HepG2 (cell line): Measurements from ENCODE around the gene DDHD1. TPM values are rescaled to one million over a fixed set of nuclear protein-coding genes. Genes with fewer than 3 reads are reported as not detected.

ENCODE experiments used
- BATF2 ChIP-seq: sonication (generic); formaldehyde crosslinking; IDR thresholded peaks from 2 replicates; pipeline ENCODE4 v1.8.0; 2022; ENCODE audit warnings: mild to moderate bottlenecking, missing genetic modification reagents, moderate library complexity
- FOXK2 ChIP-seq: fragments of 450-650 bp; IDR thresholded peaks from 2 replicates; pipeline ENCODE4 v1.6.1; 2016
- HCFC1 ChIP-seq: fragments of 150-350 bp; IDR thresholded peaks from 2 replicates; pipeline ENCODE4 v1.6.1; 2014; ENCODE audit warnings: low read depth, low read length
- KLF6 ChIP-seq: IDR thresholded peaks from 2 replicates; pipeline ENCODE4 v1.8.0; 2016; ENCODE audit warnings: missing biosample characterization, missing genetic modification reagents
- LRRFIP1 ChIP-seq: sonication (generic); formaldehyde crosslinking; conservative IDR thresholded peaks from 2 replicates; pipeline ENCODE4 v1.4.0; 2020; ENCODE audit warnings: missing genetic modification reagents
- NCOA2 ChIP-seq: sonication (generic); formaldehyde crosslinking; IDR thresholded peaks from 2 replicates; pipeline ENCODE4 v1.8.0; 2022; ENCODE audit warnings: inconsistent platforms
- PCBP1 ChIP-seq: fragments of 200-400 bp; formaldehyde crosslinking; IDR thresholded peaks from 2 replicates; pipeline ENCODE4 v1.6.1; 2017; ENCODE audit warnings: mild to moderate bottlenecking, low read depth, low read length, borderline replicate concordance
- PCBP2 ChIP-seq: fragments of 200-400 bp; formaldehyde crosslinking; optimal IDR thresholded peaks from 2 replicates; pipeline ENCODE3; 2018; ENCODE audit warnings: low read length, low read depth; ENCODE audit not compliant: poor library complexity, severe bottlenecking
- REL ChIP-seq: sonication (generic); formaldehyde crosslinking; conservative IDR thresholded peaks from 2 replicates; pipeline ENCODE4 v1.8.0; 2022; ENCODE audit warnings: mild to moderate bottlenecking, missing genetic modification reagents, moderate library complexity
- SMARCC2 ChIP-seq: fragments of 450-650 bp; IDR thresholded peaks from 2 replicates; pipeline ENCODE4 v1.6.1; 2017; ENCODE audit warnings: antibody characterized with exemption, mild to moderate bottlenecking
- SRSF9 ChIP-seq: fragments of 200-400 bp; formaldehyde crosslinking; IDR thresholded peaks from 2 replicates; pipeline ENCODE4 v1.6.1; 2018; ENCODE audit warnings: borderline replicate concordance, mild to moderate bottlenecking, low read depth, low read length; ENCODE audit not compliant: insufficient read depth, poor library complexity, severe bottlenecking
- TRAFD1 ChIP-seq: sonication (generic); formaldehyde crosslinking; IDR thresholded peaks from 2 replicates; pipeline ENCODE4 v1.5.1; 2020; ENCODE audit warnings: missing genetic modification reagents, mild to moderate bottlenecking, borderline replicate concordance
- ZNF382 ChIP-seq: sonication (generic); formaldehyde crosslinking; IDR thresholded peaks from 2 replicates; pipeline ENCODE4 v1.5.0; 2020; ENCODE audit warnings: missing genetic modification reagents, mild to moderate bottlenecking, borderline replicate concordance
- ZNF646 ChIP-seq: sonication (generic); formaldehyde crosslinking; IDR thresholded peaks from 2 replicates; pipeline ENCODE4 v1.9.0; 2021; ENCODE audit warnings: mild to moderate bottlenecking, missing genetic modification reagents
- ZNF780A ChIP-seq: sonication (generic); formaldehyde crosslinking; IDR thresholded peaks from 2 replicates; pipeline ENCODE4 v1.8.0; 2022; ENCODE audit warnings: mild to moderate bottlenecking, missing genetic modification reagents, moderate library complexity
- ZNF839 ChIP-seq: sonication (generic); formaldehyde crosslinking; IDR thresholded peaks from 2 replicates; pipeline ENCODE4 v1.4.0; 2020; ENCODE audit warnings: missing genetic modification reagents, mild to moderate bottlenecking, borderline replicate concordance
- ZSCAN30 ChIP-seq: sonication (generic); formaldehyde crosslinking; IDR thresholded peaks from 2 replicates; pipeline ENCODE4 v1.5.0; 2020; ENCODE audit warnings: mild to moderate bottlenecking, missing genetic modification reagents
- polyA plus RNA-seq, 8 experiments: library from polyadenylated mRNA; depleted of rRNA in 3 of 8; stranded (reverse) in 7 of 8; unstranded in 1 of 8; fragments of >200 nt; fragmentation: Illumina TruSeq in 4 of 8; extraction: Trizol in 4 of 8; gene quantifications; 2 replicates each; pipeline versions ENCODE4 v1.2.1 to v1.2.3, GENCODE V29; 2011 to 2016; ENCODE audit warnings: low read depth in 4 of 8, missing spikeins in 1 of 8, mixed read lengths in 1 of 8; ENCODE audit not compliant: insufficient read depth in 1 of 8
- total RNA-seq, 5 experiments: library from RNA; depleted of rRNA; stranded (reverse); fragments of >200 nt; fragmentation: Illumina TruSeq; extraction: Trizol; gene quantifications; 2 replicates each; pipeline ENCODE4 v1.2.3, GENCODE V29; 2016; ENCODE audit warnings: low read depth in 1 of 5

Gene DDHD1
- total and polyA plus RNA-seq, 2 of the 13 experiments (the other 11 are each of a cell fraction or from before 2014, with no cell fraction given), result 4.6 to 8.3 TPM

GRCh38 chr14:53152887-53153701 lies at the start of gene DDHD1 (continued):
- no peak for TF ChIP-seq SRSF9
- no peak for TF ChIP-seq NCOA2 (CRISPR knock-in tag)
- no peak for TF ChIP-seq ZSCAN30 (CRISPR knock-in tag)
- no peak for TF ChIP-seq SMARCC2
- TF ChIP-seq PCBP2, result no peak
- TF ChIP-seq KLF6, result no peak
- TF ChIP-seq ZNF382 (CRISPR knock-in tag), result no peak
- no peak for TF ChIP-seq ZNF839 (CRISPR knock-in tag)
- TF ChIP-seq LRRFIP1 (CRISPR knock-in tag), result no peak
- TF ChIP-seq PCBP1, result no peak
- TF ChIP-seq ZNF646 (CRISPR knock-in tag), result no peak
- 0 out of 2 replicates have a peak, but pooled peaks have one; percentile 39 for TF ChIP-seq REL (CRISPR knock-in tag)
- 0 out of 2 replicates have a peak, but pooled peaks have one; percentile 38 for TF ChIP-seq ZNF780A (CRISPR knock-in tag)
- no peak; the same call in 1 of the 2 replicates for TF ChIP-seq TRAFD1
- no peak for TF ChIP-seq FOXK2
- no peak for TF ChIP-seq BATF2
- no peak for TF ChIP-seq HCFC1
